K562 (cell line): Measurements from ENCODE around the gene CACNA1C. TPM values are rescaled to one million over a fixed set of nuclear protein-coding genes. Genes with fewer than 3 reads are reported as not detected.

Source experiments
- ATAC-seq: fragments of 200-7000 bp; cut with Tn5 transposase; 3 replicates; pipeline ENCODE4 v1.9.1; 2020; ENCODE audit warnings: moderate library complexity
- BruUV-seq: library from RNA; stranded (reverse); fragments of 400-500 nt; replicated peaks from 2 replicates; lab custom pipeline; 2021; lab: Mats Ljungman, UMichigan
- CTCF ChIA-PET: fragments of 300-600 bp; formaldehyde crosslinking; extraction: SDS; loops from one replicate; lab custom pipeline; 2021; ENCODE audit warnings: low intra/inter-chr PET ratio; lab: Yijun Ruan, JAX
- POLR2A ChIA-PET: fragments of 300-600, 350-650 bp; sonication (Branson Sonifier 250); formaldehyde crosslinking; extraction: SDS; loops from one replicate; lab custom pipeline; 2021; ENCODE audit warnings: antibody characterized with exemption, inconsistent platforms; lab: Yijun Ruan, JAX
- DNase-seq, 4 experiments: peaks; one replicate each; pipeline versions ENCODE4 v3.0.0 to v3.0.0-alpha.2; 2011 to 2018; ENCODE audit warnings: low spot score in 3 of 4, mixed read lengths in 3 of 4; ENCODE audit errors: extremely low read depth in 1 of 4
- FAIRE-seq: peaks from 2 replicates; lab custom pipeline; 2011; peaks lifted over from hg19 to GRCh38; lab: Jason Lieb, UNC
- H2AFZ ChIP-seq: 2 replicates; pipeline ENCODE4 v1.6.0; 2011; ENCODE audit warnings: low read depth, low read length, control low read depth, inconsistent platforms
- H3K27ac ChIP-seq: fragments of 200-600 bp; 3 replicates; pipeline ENCODE4 v1.8.0; 2011; ENCODE audit warnings: low read depth, mild to moderate bottlenecking, control low read depth, inconsistent platforms, low read length, moderate library complexity, mixed read lengths; ENCODE audit errors: extremely low read depth
- H3K27me3 ChIP-seq, 2 experiments: fragments of 300-600 bp in 1 of 2; 2 replicates in 1 of 2; 3 replicates in 1 of 2; pipeline versions ENCODE4 v1.6.0 to v1.8.0; 2011; ENCODE audit warnings: inconsistent platforms in 2 of 2, low read length in 2 of 2, mild to moderate bottlenecking in 1 of 2, mixed read lengths in 1 of 2, moderate library complexity in 1 of 2; ENCODE audit not compliant: control insufficient read depth in 2 of 2, insufficient read depth in 2 of 2
- H3K36me3 ChIP-seq: fragments of 300-600 bp; 3 replicates; pipeline ENCODE4 v1.8.0; 2011; ENCODE audit warnings: mild to moderate bottlenecking, low read length, inconsistent platforms; ENCODE audit not compliant: control insufficient read depth, insufficient read depth
- H3K4me1 ChIP-seq, 2 experiments: fragments of 200-600 bp in 1 of 2; replicated peaks in 1 of 2; 2 replicates in 1 of 2; 3 replicates in 1 of 2; pipeline versions ENCODE4 v1.5.1 to v1.8.0; 2011; ENCODE audit warnings: inconsistent platforms in 2 of 2, low read length in 2 of 2, mild to moderate bottlenecking in 1 of 2, mixed read lengths in 1 of 2, moderate library complexity in 1 of 2; ENCODE audit not compliant: control insufficient read depth in 2 of 2, insufficient read depth in 2 of 2
- H3K4me2 ChIP-seq: 2 replicates; pipeline ENCODE4 v1.6.1; 2011; ENCODE audit warnings: low read length, control low read depth, inconsistent platforms, mixed read lengths; ENCODE audit not compliant: insufficient read depth
- H3K4me3 ChIP-seq: fragments of 200-600 bp; sonication (generic), shearing (Covaris generic); 2 replicates; pipeline ENCODE4 v1.5.1; 2016; ENCODE audit warnings: control low read depth, inconsistent platforms
- H3K79me2 ChIP-seq: fragments of 200-600 bp; 3 replicates; pipeline ENCODE4 v1.8.0; 2011; ENCODE audit warnings: low read length, inconsistent platforms; ENCODE audit not compliant: control insufficient read depth, insufficient read depth
- H3K9ac ChIP-seq, 2 experiments: 2 replicates each; pipeline versions ENCODE4 v1.6.0 to v1.6.1; 2011; ENCODE audit warnings: low read depth in 2 of 2, low read length in 2 of 2, control low read depth in 1 of 2, inconsistent platforms in 1 of 2, mild to moderate bottlenecking in 1 of 2, mixed read lengths in 1 of 2; ENCODE audit not compliant: insufficient read depth in 1 of 2
- H3K9me1 ChIP-seq: one replicate; pipeline ENCODE4 v1.6.0; 2011; ENCODE audit warnings: inconsistent platforms, mild to moderate bottlenecking, low read length, moderate library complexity; ENCODE audit not compliant: control insufficient read depth, insufficient read depth
- H3K9me3 ChIP-seq: replicated peaks from 2 replicates; pipeline ENCODE4 v1.5.1; 2011; ENCODE audit warnings: low read depth, low read length, inconsistent platforms; ENCODE audit not compliant: control insufficient read depth, insufficient read depth
- H4K20me1 ChIP-seq: replicated peaks from 2 replicates; pipeline ENCODE4 v1.6.1; 2011; ENCODE audit warnings: low read length, inconsistent platforms, mixed read lengths; ENCODE audit not compliant: control insufficient read depth, insufficient read depth
- BRD9 ChIP-seq: fragments of 450-650 bp; IDR thresholded peaks from 2 replicates; pipeline ENCODE4 v1.6.1; 2018; ENCODE audit warnings: low read depth; ENCODE audit not compliant: partially characterized antibody
- CREM ChIP-seq: IDR thresholded peaks from 2 replicates; pipeline ENCODE4 v1.6.1; 2014; ENCODE audit warnings: antibody characterized with exemption, low read depth
- E2F4 ChIP-seq: sonication (generic); formaldehyde crosslinking; IDR thresholded peaks from 2 replicates; pipeline ENCODE4 v1.8.0; 2022; ENCODE audit warnings: mild to moderate bottlenecking, low read depth, missing genetic modification reagents
- ETV6 ChIP-seq, 3 experiments: fragments of 150-350 bp in 1 of 3; sonication (generic) in 1 of 3; formaldehyde crosslinking in 1 of 3; IDR thresholded peaks; 2 replicates each; pipeline versions ENCODE4 v1.6.1 to v1.8.0; 2014 to 2022; ENCODE audit warnings: borderline replicate concordance in 2 of 3, low read depth in 2 of 3, antibody characterized with exemption in 1 of 3, low read length in 1 of 3, mild to moderate bottlenecking in 1 of 3, missing genetic modification reagents in 1 of 3
- HBP1 ChIP-seq: fragments of 450-650 bp; formaldehyde crosslinking; IDR thresholded peaks from 2 replicates; pipeline ENCODE4 v1.4.0; 2022; ENCODE audit warnings: missing genetic modification characterization
- IRF2 ChIP-seq: sonication (generic); formaldehyde crosslinking; IDR thresholded peaks from 2 replicates; pipeline ENCODE4 v1.8.1; 2022; ENCODE audit warnings: mild to moderate bottlenecking, missing genetic modification reagents
- NCOA6 ChIP-seq: fragments of 450-650 bp; IDR thresholded peaks from 2 replicates; pipeline ENCODE4 v1.6.1; 2017; ENCODE audit warnings: mild to moderate bottlenecking
- NFE2L1 ChIP-seq: fragments of 450-650 bp; IDR thresholded peaks from 2 replicates; pipeline ENCODE4 v1.6.1; 2016; ENCODE audit warnings: missing genetic modification characterization, low read depth, mild to moderate bottlenecking, missing compliant biosample characterization, moderate library complexity, borderline replicate concordance
- NUFIP1 ChIP-seq: fragments of 450-650 bp; IDR thresholded peaks from 2 replicates; pipeline ENCODE4 v1.6.1; 2018; ENCODE audit not compliant: partially characterized antibody
- RBBP5 ChIP-seq: fragments of 200-600 bp; sonication (generic); IDR thresholded peaks from 2 replicates; pipeline ENCODE4 v1.6.1; 2012; ENCODE audit warnings: borderline replicate concordance, mild to moderate bottlenecking, low read length, control low read depth, inconsistent platforms; ENCODE audit not compliant: insufficient read depth, poor library complexity, severe bottlenecking
- SAFB2 ChIP-seq: fragments of 200-400 bp; formaldehyde crosslinking; IDR thresholded peaks from 2 replicates; pipeline ENCODE4 v1.6.1; 2018; ENCODE audit warnings: borderline replicate concordance, low read length, low read depth, moderate library complexity; ENCODE audit not compliant: severe bottlenecking
- TCF3 ChIP-seq: sonication (generic); formaldehyde crosslinking; IDR thresholded peaks from 2 replicates; pipeline ENCODE4 v1.4.0; 2020; ENCODE audit warnings: mild to moderate bottlenecking, missing genetic modification reagents
- TFAP4 ChIP-seq: sonication (generic); formaldehyde crosslinking; IDR thresholded peaks from 2 replicates; pipeline ENCODE4 v1.8.0; 2022; ENCODE audit warnings: missing genetic modification reagents, mild to moderate bottlenecking, moderate library complexity, borderline replicate concordance
- ZBTB26 ChIP-seq: fragments of 450-650 bp; formaldehyde crosslinking; IDR thresholded peaks from 2 replicates; pipeline ENCODE4 v1.4.0; 2022; ENCODE audit warnings: missing genetic modification characterization
- ZNF274 ChIP-seq: IDR thresholded peaks from 2 replicates; pipeline ENCODE4 v1.6.1; 2011; ENCODE audit warnings: low read depth, mild to moderate bottlenecking, low read length, moderate library complexity, borderline replicate concordance
- ZNF764 ChIP-seq: fragments of 250-450 bp; sonication (Bioruptor Pico); IDR thresholded peaks from 2 replicates; pipeline ENCODE4 v1.4.0; 2020; ENCODE audit warnings: low read depth, mild to moderate bottlenecking, moderate library complexity
- WGBS: fragments of 100-300 bp; shearing (Covaris generic); methylation state at CpG from one replicate; pipeline ENCODE4 v1.1.6; 2016; ENCODE audit warnings: low coverage, mixed read lengths; ENCODE audit not compliant: insufficient coverage; ENCODE audit errors: missing lambda C conversion rate; 5-methylcytosine and 5-hydroxymethylcytosine counted together
- in situ Hi-C: fragments of 300-500 bp; cut with MboI; formaldehyde crosslinking; loops from 4 replicates; pipeline ENCODE4 v1.15.0; 2018; ENCODE audit warnings: inconsistent platforms, mixed read lengths
- intact Hi-C: fragments of 100-400 bp; cut with micrococcal nuclease; formaldehyde crosslinking; loops from 2 replicates; pipeline ENCODE4 v1.14.2; 2022
- polyA plus RNA-seq, 8 experiments: library from polyadenylated mRNA; depleted of rRNA in 4 of 8; stranded (reverse) in 5 of 8; unstranded in 3 of 8; fragments of >200 nt; fragmentation: Nextera tagmentation in 2 of 8; fragmentation: Illumina TruSeq in 1 of 8; extraction: Ambion mirVana in 2 of 8; extraction: Trizol in 1 of 8; gene quantifications; 2 replicates each; pipeline versions ENCODE4 v1.2.1 to v1.2.3, GENCODE V29; 2011 to 2014; ENCODE audit warnings: inconsistent platforms in 1 of 8, missing spikeins in 1 of 8
- total RNA-seq, 7 experiments: library from RNA; depleted of rRNA in 6 of 7; stranded (reverse); fragments of >200 nt in 6 of 7; fragmentation: Illumina TruSeq in 2 of 7; extraction: Trizol in 2 of 7; gene quantifications; 2 replicates each; pipeline versions ENCODE4 v1.2.1 to v1.2.3, GENCODE V29; 2011 to 2021; ENCODE audit warnings: low replicate concordance in 1 of 7

CACNA1C gene
- total and polyA plus RNA-seq, 9 of the 15 experiments (the other 6 are each of a cell fraction or from before 2014, with no cell fraction given), result not detected

GRCh38 chr12:2352203-2352602 is 299.4 kb downstream of the CACNA1C start (continued):
- no peak for TF ChIP-seq IRF2 (CRISPR knock-in tag)
- TF ChIP-seq ZNF764, result no peak
- TF ChIP-seq TCF3 (CRISPR knock-in tag), result no peak
- no peak for TF ChIP-seq SAFB2
- TF ChIP-seq NCOA6, result no peak
- TF ChIP-seq NFE2L1 (tag), result no peak
- TF ChIP-seq TFAP4 (CRISPR knock-in tag), result no peak

GRCh38 chr12:2353281-2353680 is 300.5 kb downstream of the CACNA1C start:
- no peak overlapping the region for H3K9ac ChIP-seq
- no peak overlapping the region for H3K27ac ChIP-seq
- no peaks in the 10 kb centered on the region for H3K4me1 ChIP-seq
- no peak overlapping the region for H2AFZ ChIP-seq
- in situ Hi-C loops (no loop called here), intact Hi-C loops (no loop called here)
- POLR2A ChIA-PET, result no interaction called here
- CTCF ChIA-PET, result no interaction called here
- H3K9me1 ChIP-seq, result no peaks in the 10 kb centered on the region
- ATAC-seq, result no peak
- no peak for DNase-seq
- H3K36me3 ChIP-seq, result no peaks in the 10 kb centered on the region
- H3K27me3 ChIP-seq, result peaks cover 0 to 18% of the 10 kb centered on the region in 2 experiments; a peak in 3 of 5 replicates
- BruUV-seq, result no TSS peak
- no peak overlapping the region for H3K4me3 ChIP-seq
- H3K4me2 ChIP-seq, result no peak overlapping the region
- H4K20me1 ChIP-seq, result no peaks in the 10 kb centered on the region
- no peak for TF ChIP-seq ETV6 (IDR thresholded peaks at IDR 0.05; ENCODE audit: borderline replicate concordance in 1 of 2, low read depth in 2 of 2, low read length in 1 of 2)
- no peak for TF ChIP-seq ETV6 (CRISPR knock-in tag; IDR thresholded peaks at IDR 0.05; ENCODE audit: borderline replicate concordance)
- no peak for TF ChIP-seq ZBTB26
- no peak for TF ChIP-seq E2F4 (CRISPR knock-in tag)
- no peak for TF ChIP-seq NUFIP1
- no peak for TF ChIP-seq BRD9
- TF ChIP-seq ZNF274, result no peak
- TF ChIP-seq RBBP5, result no peak
- no peak for TF ChIP-seq CREM
- no peak for TF ChIP-seq HBP1 (CRISPR knock-in tag)
- no peaks in the 10 kb centered on the region for H3K79me2 ChIP-seq
- H3K9me3 ChIP-seq, result no peaks in the 10 kb centered on the region
- FAIRE-seq, result no peak
- WGBS, result 0% methylated on average over 3 of the region's 9 CpGs
